ENCODE measurements around the gene DHPS. TPM values are rescaled to one million over a fixed set of nuclear protein-coding genes. Genes with fewer than 3 reads are reported as not detected.
A peak's percentile ranks its signal among the peaks of the same experiment; 100 is the strongest.

The DHPS gene
- total RNA-seq, 4 donors from 2014 or later, result 117 to 139 (median 128) TPM

DNA sequence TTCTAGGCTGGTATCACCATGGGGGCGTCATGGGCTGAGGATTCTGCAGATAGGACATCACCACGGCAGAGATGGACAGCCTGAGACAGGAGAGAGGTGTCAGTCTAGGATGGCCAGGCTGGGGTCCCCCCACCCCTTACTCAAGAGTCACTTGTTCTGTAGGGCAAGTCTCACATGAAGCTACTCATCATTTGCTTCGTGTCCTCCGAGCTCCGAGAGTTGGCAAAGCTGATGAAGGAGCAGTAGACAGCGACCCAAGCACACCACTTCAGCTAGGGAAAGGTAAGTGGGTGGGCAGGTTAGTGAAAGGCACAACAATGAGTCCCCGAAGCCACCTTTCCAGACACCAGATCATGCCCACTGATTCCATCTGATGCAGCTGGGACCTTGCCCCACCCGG is 13.3 kb downstream of the DHPS start:
- Histone ChIP-seq H3K4me1 (peaks cover 19 to 45% (median 36%) of the 10 kb centered on the region in 4 donors), H3K27ac (peak overlapping the region; percentile 90 to 95 (median 92)), H3K36me3 (peaks cover 0 to 3% (median 0%) of the 10 kb centered on the region in 4 donors), H3K4me3 (peak overlapping the region; percentile 66 to 90 (median 72)), H3K27me3 (no peaks in the 10 kb centered on the region), H3K9me3 (no peaks in the 10 kb centered on the region)
- no peak for DNase-seq
- no peak for TF ChIP-seq POLR2A (IDR thresholded peaks at IDR 0.05)
- TF ChIP-seq EP300 (IDR thresholded peaks at IDR 0.05; ENCODE audit: low read depth), result no peak
- TF ChIP-seq, protein P1, sequence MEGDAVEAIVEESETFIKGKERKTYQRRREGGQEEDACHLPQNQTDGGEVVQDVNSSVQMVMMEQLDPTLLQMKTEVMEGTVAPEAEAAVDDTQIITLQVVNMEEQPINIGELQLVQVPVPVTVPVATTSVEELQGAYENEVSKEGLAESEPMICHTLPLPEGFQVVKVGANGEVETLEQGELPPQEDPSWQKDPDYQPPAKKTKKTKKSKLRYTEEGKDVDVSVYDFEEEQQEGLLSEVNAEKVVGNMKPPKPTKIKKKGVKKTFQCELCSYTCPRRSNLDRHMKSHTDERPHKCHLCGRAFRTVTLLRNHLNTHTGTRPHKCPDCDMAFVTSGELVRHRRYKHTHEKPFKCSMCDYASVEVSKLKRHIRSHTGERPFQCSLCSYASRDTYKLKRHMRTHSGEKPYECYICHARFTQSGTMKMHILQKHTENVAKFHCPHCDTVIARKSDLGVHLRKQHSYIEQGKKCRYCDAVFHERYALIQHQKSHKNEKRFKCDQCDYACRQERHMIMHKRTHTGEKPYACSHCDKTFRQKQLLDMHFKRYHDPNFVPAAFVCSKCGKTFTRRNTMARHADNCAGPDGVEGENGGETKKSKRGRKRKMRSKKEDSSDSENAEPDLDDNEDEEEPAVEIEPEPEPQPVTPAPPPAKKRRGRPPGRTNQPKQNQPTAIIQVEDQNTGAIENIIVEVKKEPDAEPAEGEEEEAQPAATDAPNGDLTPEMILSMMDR (IDR thresholded peaks at IDR 0.05), result no peak
- no peak for TF ChIP-seq POLR2AphosphoS5 (IDR thresholded peaks at IDR 0.05)
- intact Hi-C loops (cut with DNase I; ENCODE audit: low total_unique reads), result no loop called here
- in situ Hi-C loops (cut with MboI; ENCODE audit: low pct_ligation_motif_present in 1 of 4, low pct_unique_long_range_greater_than_20kb in 1 of 4, low sequenced_read_pairs in 3 of 4), result no loop called here
- 74% methylated on average over 8 of the region's 8 CpGs; no CpG with 5 or more reads in 1 of the 2 donors for WGBS, 2 donors (ENCODE audit: low coverage in 1 of 2)

DNA sequence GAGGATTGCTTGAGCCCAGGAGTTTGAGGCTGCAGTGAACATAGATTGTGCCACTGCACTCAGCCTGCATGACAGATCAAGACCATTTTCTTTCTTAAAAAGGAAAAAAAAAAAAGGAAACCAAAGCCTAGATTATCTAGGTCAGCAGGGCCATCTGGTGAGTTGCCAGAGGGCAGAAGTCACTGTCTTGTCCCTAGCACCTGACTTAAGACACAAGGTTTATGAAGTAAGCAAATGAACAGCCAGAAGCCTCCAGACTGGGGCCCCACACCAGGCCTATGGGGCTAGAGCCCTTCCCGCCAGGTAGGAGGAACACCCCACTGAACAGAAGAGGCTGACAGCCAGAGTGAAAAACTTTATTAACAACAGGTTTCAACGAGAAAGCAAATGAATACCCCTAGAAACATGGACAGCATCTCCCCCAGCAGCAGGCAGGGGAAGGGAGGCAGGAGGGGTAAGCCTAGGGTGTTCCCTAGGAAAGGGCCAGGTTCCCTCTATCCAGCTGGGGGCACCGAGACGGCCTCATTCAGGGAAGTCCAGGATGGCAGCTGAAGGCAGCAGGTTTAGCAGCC is 13.9 kb downstream of the DHPS start:
- Histone ChIP-seq H3K27ac (no peak overlapping the region), H3K27me3 (no peaks in the 10 kb centered on the region), H3K4me1 (peaks cover 19 to 45% (median 36%) of the 10 kb centered on the region in 4 donors), H3K9me3 (no peaks in the 10 kb centered on the region), H3K36me3 (peaks cover 0 to 6% (median 0%) of the 10 kb centered on the region in 4 donors), H3K4me3 (peak overlapping the region in 1 of 4 donors; percentile 90)
- no peak for TF ChIP-seq POLR2A (IDR thresholded peaks at IDR 0.05)
- TF ChIP-seq, protein P1 (IDR thresholded peaks at IDR 0.05), result no peak
- TF ChIP-seq EP300 (IDR thresholded peaks at IDR 0.05; ENCODE audit: low read depth), result no peak
- TF ChIP-seq POLR2AphosphoS5 (IDR thresholded peaks at IDR 0.05), result no peak
- in situ Hi-C loops (cut with MboI; ENCODE audit: low pct_ligation_motif_present in 1 of 4, low pct_unique_long_range_greater_than_20kb in 1 of 4, low sequenced_read_pairs in 3 of 4), result no loop called here
- DNase-seq, result no peak
- 64% methylated on average over 4 of the region's 4 CpGs; no CpG with 5 or more reads in 1 of the 2 donors for WGBS, 2 donors (ENCODE audit: low coverage in 1 of 2)
- intact Hi-C loops (cut with DNase I; ENCODE audit: low total_unique reads), result no loop called here

- in situ Hi-C loops (cut with MboI; ENCODE audit: low pct_ligation_motif_present in 1 of 4, low pct_unique_long_range_greater_than_20kb in 1 of 4, low sequenced_read_pairs in 3 of 4), result no loop called here
- Histone ChIP-seq H3K4me3 (peak within 1 kb of the TSS; percentile 69 to 98 (median 80)), H3K9me3 (no peaks in the 10 kb centered on the region), H3K27me3 (no peaks in the 10 kb centered on the region), H3K36me3 (peaks cover 0 to 10% (median 0%) of the 10 kb centered on the region in 4 donors), H3K27ac (peak within 1 kb of the TSS; percentile 78 to 87 (median 83)), H3K4me1 (peaks cover 19 to 45% (median 35%) of the 10 kb centered on the region in 4 donors)
- TF ChIP-seq POLR2AphosphoS5 (IDR thresholded peaks at IDR 0.05) (peak in 2 of 3 donors; percentile 45 to 56), POLR2A (IDR thresholded peaks at IDR 0.05) (peak; percentile 37)
- TF ChIP-seq, protein P1 (IDR thresholded peaks at IDR 0.05), result no peak
- peak; percentile 83 for DNase-seq
- intact Hi-C loops (cut with DNase I; ENCODE audit: low total_unique reads), result no loop called here
- WGBS, 2 donors (ENCODE audit: low coverage in 1 of 2), result 1% methylated on average over 29 of the region's 46 CpGs; no CpG with 5 or more reads in 1 of the 2 donors
Measured at GRCh38 chr19:12666265-12667048, 15.2 kb downstream of the DHPS start, which contains the start of the genes MAN2B1 and WDR83. Gene MAN2B1 (minus strand): TSS chr19:12666742. CDS start chr19:12666701, 41 bp downstream. Gene WDR83 (plus strand): TSS chr19:12666807. CDS start chr19:12669791, 2,984 bp downstream.

DNA sequence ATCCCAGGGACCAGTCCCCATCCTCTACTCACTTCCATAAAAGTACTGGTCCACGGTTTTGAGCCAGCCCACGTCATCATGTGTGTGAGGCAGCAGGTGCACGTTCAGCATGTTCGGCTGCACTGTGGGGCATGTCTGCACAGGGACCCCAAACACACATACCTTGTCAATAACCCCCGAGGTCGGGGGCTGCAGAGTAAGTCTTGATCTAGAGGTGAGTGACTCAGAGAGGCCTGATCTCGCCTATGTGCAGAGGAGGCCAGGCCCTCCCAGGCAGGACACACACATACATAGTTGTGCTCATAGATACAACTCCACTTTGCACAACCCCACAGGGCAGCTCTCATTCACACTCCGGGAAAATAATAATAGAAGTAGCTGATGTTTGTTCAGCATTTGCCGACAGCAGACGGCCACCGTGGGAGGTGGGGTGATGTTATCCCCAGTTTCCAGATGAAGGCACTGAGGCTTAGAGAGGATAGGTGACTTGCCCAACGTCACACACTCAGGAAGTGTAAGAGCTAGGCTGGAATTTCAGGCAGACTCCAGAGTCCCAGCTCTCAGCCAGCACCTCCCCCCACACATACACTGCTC is 15.9 kb downstream of the DHPS start:
- Histone ChIP-seq H3K9me3 (no peaks in the 10 kb centered on the region), H3K4me1 (peaks cover 16 to 42% (median 33%) of the 10 kb centered on the region in 4 donors), H3K27me3 (no peaks in the 10 kb centered on the region), H3K27ac (peak overlapping the region; percentile 78 to 87 (median 83)), H3K36me3 (peaks cover 0 to 10% (median 2%) of the 10 kb centered on the region in 4 donors), H3K4me3 (peak overlapping the region; percentile 69 to 98 (median 80))
- TF ChIP-seq EP300 (IDR thresholded peaks at IDR 0.05; ENCODE audit: low read depth) (no peak), POLR2AphosphoS5 (IDR thresholded peaks at IDR 0.05) (no peak), POLR2A (IDR thresholded peaks at IDR 0.05) (no peak)
- TF ChIP-seq, protein P1 (IDR thresholded peaks at IDR 0.05), result no peak
- in situ Hi-C loops (cut with MboI; ENCODE audit: low pct_ligation_motif_present in 1 of 4, low pct_unique_long_range_greater_than_20kb in 1 of 4, low sequenced_read_pairs in 3 of 4) (no loop called here), intact Hi-C loops (cut with DNase I; ENCODE audit: low total_unique reads) (no loop called here)
- no peak for DNase-seq
- WGBS, 2 donors (ENCODE audit: low coverage in 1 of 2), result 54% methylated on average over 12 of the region's 12 CpGs; no CpG with 5 or more reads in 1 of the 2 donors

All from transverse colon (tissue), 4 donors.